OCI-LY1 (cell line): ENCODE results near the gene PRR5L.

Experiments used
- CTCF ChIP-seq: fragments of 200-600 bp; sonication (generic), shearing (Covaris generic); IDR thresholded peaks from 2 replicates; pipeline ENCODE4 v1.5.1; 2017; ENCODE audit warnings: mild to moderate bottlenecking, antibody characterized with exemption, low read length, moderate library complexity, mixed read lengths
- EZH2 ChIP-seq: fragments of 200-600 bp; sonication (generic), shearing (Covaris generic); IDR thresholded peaks from 2 replicates; pipeline ENCODE4 v1.8.0; 2017; ENCODE audit warnings: borderline replicate concordance, mixed run types, mild to moderate bottlenecking, antibody characterized with exemption, low read length, moderate library complexity, mixed read lengths

GRCh38 chr11:36304351-36304750, 8.3 kb downstream of the PRR5L start:
- TF ChIP-seq EZH2 (no peak), CTCF (no peak)
